GM19023 (cell line): ENCODE measurements around the gene IL5RA.

Experiments used
- ATAC-seq: cut with Tn5 transposase; IDR thresholded peaks from one replicate; pipeline ENCODE4 v1.9.1; 2021; ENCODE audit warnings: mild to moderate bottlenecking, moderate library complexity; ENCODE audit not compliant: unreplicated experiment

Gene IL5RA

GRCh38 chr3:3107858-3108257, 2.3 kb downstream of the IL5RA start:
- no peak for ATAC-seq

GRCh38 chr3:3107181-3107580, 3.0 kb downstream of the IL5RA start:
- no peak for ATAC-seq

- no peak for ATAC-seq
Observed at GRCh38 chr3:3105815-3106214, 4.4 kb downstream of the IL5RA start.

GRCh38 chr3:3105246-3105645, 4.9 kb downstream of the IL5RA start:
- ATAC-seq = no peak

- no peak for ATAC-seq
Observed at GRCh38 chr3:3102751-3103150, 7.4 kb downstream of the IL5RA start.

GRCh38 chr3:3101660-3102458, 8.3 kb downstream of the IL5RA start:
- peak; percentile 51 for ATAC-seq

- ATAC-seq = no peak
Observed at GRCh38 chr3:3097958-3098357, 12.2 kb downstream of the IL5RA start.

- ATAC-seq = peak; percentile 86
Observed at GRCh38 chr3:3089017-3089416, 21.2 kb downstream of the IL5RA start.

GRCh38 chr3:3087716-3088465, 22.3 kb downstream of the IL5RA start:
- no peak for ATAC-seq

- no peak for ATAC-seq
Observed at GRCh38 chr3:3087279-3087678, 22.9 kb downstream of the IL5RA start.

- ATAC-seq = no peak
Observed at GRCh38 chr3:3086239-3086638, 23.9 kb downstream of the IL5RA start.

- no peak for ATAC-seq
Observed at GRCh38 chr3:3085782-3086181, 24.4 kb downstream of the IL5RA start.

GRCh38 chr3:3084890-3085289, 25.3 kb downstream of the IL5RA start:
- ATAC-seq = no peak

GRCh38 chr3:3082234-3082924, 27.8 kb downstream of the IL5RA start:
- ATAC-seq = peak; percentile 78

GRCh38 chr3:3081381-3082233, 28.6 kb downstream of the IL5RA start:
- ATAC-seq = peak; percentile 38

GRCh38 chr3:3080309-3080708, 29.9 kb downstream of the IL5RA start:
- no peak for ATAC-seq

GRCh38 chr3:3074551-3075257, 35.5 kb downstream of the IL5RA start:
- peak; percentile 64 for ATAC-seq

- no peak for ATAC-seq
Observed at GRCh38 chr3:3071136-3071535, 39.0 kb downstream of the IL5RA start.

GRCh38 chr3:3069723-3070122, 40.5 kb downstream of the IL5RA start:
- no peak for ATAC-seq

GRCh38 chr3:3068358-3068881, 41.8 kb downstream of the IL5RA start:
- ATAC-seq = no peak
